Liver (tissue), 3 donors: ENCODE results near the gene DNAH17.

Experiments
- CTCF ChIP-seq: fragments of 150-350 bp; IDR thresholded peaks from 2 replicates; pipeline ENCODE4 v1.5.1; 2017; ENCODE audit warnings: improper control_type of control experiment, low read depth, low read length; ENCODE audit not compliant: missing input control
- GABPA ChIP-seq, 2 donors: IDR thresholded peaks in 1 of 2; conservative IDR thresholded peaks in 1 of 2; 2 replicates each; pipeline ENCODE4 v1.6.1; 2016; ENCODE audit warnings: antibody characterized with exemption in 2 of 2, mild to moderate bottlenecking in 1 of 2, moderate library complexity in 1 of 2
- JUND ChIP-seq, 2 donors: IDR thresholded peaks; 2 replicates each; pipeline ENCODE4 v1.6.1; 2016; ENCODE audit warnings: antibody characterized with exemption in 2 of 2
- RAD21 ChIP-seq, 2 donors: IDR thresholded peaks; 2 replicates each; pipeline ENCODE4 v1.6.1; 2016; ENCODE audit warnings: antibody characterized with exemption in 2 of 2, mild to moderate bottlenecking in 2 of 2
- REST ChIP-seq: IDR thresholded peaks from 2 replicates; pipeline ENCODE4 v1.6.1; 2016; ENCODE audit warnings: antibody characterized with exemption, mild to moderate bottlenecking
- SP1 ChIP-seq: IDR thresholded peaks from 2 replicates; pipeline ENCODE4 v1.6.1; 2018; ENCODE audit warnings: antibody characterized with exemption, mild to moderate bottlenecking
- TAF1 ChIP-seq: conservative IDR thresholded peaks from 2 replicates; pipeline ENCODE4 v1.6.1; 2016; ENCODE audit warnings: antibody characterized with exemption, mild to moderate bottlenecking
- TF ChIP-seq, protein P1 (sequence below): IDR thresholded peaks from 2 replicates; pipeline ENCODE4 v1.6.1; 2016; ENCODE audit warnings: antibody characterized with exemption
- TF ChIP-seq, protein P2 (sequence below): IDR thresholded peaks from 2 replicates; pipeline ENCODE4 v1.6.1; 2016; ENCODE audit warnings: antibody characterized with exemption
- donor health status: healthy.
- donor health status: healthy.

DNA sequence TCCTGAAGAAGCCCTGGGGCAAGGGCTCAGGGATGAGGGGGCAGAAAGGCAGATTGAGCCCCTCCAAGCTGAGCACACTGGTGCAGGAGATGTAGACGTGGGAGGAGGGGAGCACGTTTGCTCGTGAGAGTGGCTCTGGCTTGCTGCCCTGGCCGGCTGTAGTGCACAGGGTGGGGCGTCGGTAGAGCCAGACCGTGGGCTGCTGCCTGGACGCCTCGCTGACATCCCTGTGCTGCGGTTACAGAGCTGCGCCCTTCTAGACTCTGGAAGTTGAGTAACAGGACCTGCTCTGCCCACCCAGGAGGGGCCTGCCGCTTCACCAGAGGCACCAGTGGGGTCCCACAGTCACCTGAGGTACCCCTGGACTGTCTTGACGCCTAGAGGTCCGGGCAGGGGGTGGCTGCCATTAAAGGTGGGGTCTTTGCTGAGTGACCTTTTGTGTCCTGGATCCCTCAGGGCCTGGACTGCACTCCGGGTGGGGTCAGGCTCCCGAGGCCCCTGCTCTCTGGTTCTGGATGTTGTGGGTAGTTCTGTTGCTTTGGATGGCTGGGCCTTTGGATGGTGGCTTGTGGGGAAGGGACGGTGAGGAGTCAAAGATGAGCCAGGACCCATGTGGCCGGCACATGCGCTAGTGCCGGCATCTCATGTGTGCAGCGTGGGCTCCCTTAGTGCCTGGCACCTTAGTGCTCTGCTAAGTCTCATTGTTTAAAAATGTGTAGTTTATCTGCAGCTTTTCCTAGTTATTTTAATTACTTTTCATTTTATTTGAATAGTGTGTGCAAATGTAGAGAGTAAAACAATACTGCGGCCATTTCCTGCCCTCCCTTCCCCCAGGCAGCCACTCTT is 157.0 kb downstream of the DNAH17 start:
- no peak for TF ChIP-seq CTCF
- no peak for TF ChIP-seq JUND (IDR thresholded peaks at IDR 0.05)
- no peak for TF ChIP-seq REST
- no peak for TF ChIP-seq TAF1
- TF ChIP-seq RAD21 (IDR thresholded peaks at IDR 0.05), result no peak
- TF ChIP-seq, protein P1, sequence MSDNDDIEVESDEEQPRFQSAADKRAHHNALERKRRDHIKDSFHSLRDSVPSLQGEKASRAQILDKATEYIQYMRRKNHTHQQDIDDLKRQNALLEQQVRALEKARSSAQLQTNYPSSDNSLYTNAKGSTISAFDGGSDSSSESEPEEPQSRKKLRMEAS, result no peak
- TF ChIP-seq, protein P2, sequence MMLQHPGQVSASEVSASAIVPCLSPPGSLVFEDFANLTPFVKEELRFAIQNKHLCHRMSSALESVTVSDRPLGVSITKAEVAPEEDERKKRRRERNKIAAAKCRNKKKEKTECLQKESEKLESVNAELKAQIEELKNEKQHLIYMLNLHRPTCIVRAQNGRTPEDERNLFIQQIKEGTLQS, result no peak
- no peak for TF ChIP-seq SP1
- TF ChIP-seq GABPA (IDR thresholded peaks at IDR 0.05 in 1 of 2, conservative IDR thresholded peaks at IDR 0.05 in 1 of 2), result no peak
